A673 (cell line): ENCODE data around the gene TBKBP1. TPM values are rescaled to one million over a fixed set of nuclear protein-coding genes. Genes with fewer than 3 reads are reported as not detected.

Experiments used
- BruUV-seq: library from RNA; stranded (reverse); fragments of 400-500 nt; replicated peaks from 2 replicates; lab custom pipeline; 2021; lab: Mats Ljungman, UMichigan
- CTCF ChIA-PET: fragments of 300-600 bp; sonication (Branson Sonifier 250); formaldehyde crosslinking; loops from one replicate; lab custom pipeline; 2022; ENCODE audit warnings: antibody characterized with exemption; lab: Charles Lee
- POLR2A ChIA-PET: fragments of 300-600 bp; sonication (Branson Sonifier 250); formaldehyde crosslinking; loops from one replicate; lab custom pipeline; 2022; ENCODE audit warnings: antibody characterized with exemption; ENCODE audit not compliant: low non-redundant PET; lab: Charles Lee
- DNase-seq: peaks from one replicate; pipeline ENCODE4 v3.0.0-alpha.2; 2015; ENCODE audit warnings: low spot score
- H3K27ac ChIP-seq: fragments of 200-600 bp; sonication (generic); 2 replicates; pipeline ENCODE4 v1.5.1; 2016; ENCODE audit warnings: mixed run types, low read depth, mild to moderate bottlenecking, mixed read lengths, antibody characterized with exemption, low read length; ENCODE audit not compliant: poor library complexity, severe bottlenecking
- H3K27me3 ChIP-seq: fragments of 200-600 bp; sonication (generic); replicated peaks from 2 replicates; pipeline ENCODE4 v1.6.1; 2017; ENCODE audit warnings: mixed run types, low read depth, mild to moderate bottlenecking, mixed read lengths, antibody characterized with exemption, low read length; ENCODE audit not compliant: insufficient read depth, poor library complexity
- H3K36me3 ChIP-seq: fragments of 200-600 bp; sonication (generic); 2 replicates; pipeline ENCODE4 v1.6.1; 2016; ENCODE audit warnings: mixed run types, mild to moderate bottlenecking, mixed read lengths, antibody characterized with exemption, low read length; ENCODE audit not compliant: insufficient read depth, poor library complexity, severe bottlenecking
- H3K4me1 ChIP-seq: fragments of 200-600 bp; sonication (generic); 2 replicates; pipeline ENCODE4 v1.6.1; 2017; ENCODE audit warnings: mixed run types, mild to moderate bottlenecking, mixed read lengths, antibody characterized with exemption, low read length; ENCODE audit not compliant: insufficient read depth, poor library complexity, severe bottlenecking
- H3K4me3 ChIP-seq: fragments of 200-600 bp; sonication (generic); 2 replicates; pipeline ENCODE4 v1.5.1; 2016; ENCODE audit warnings: low read depth, mixed run types, mild to moderate bottlenecking, mixed read lengths, low read length; ENCODE audit not compliant: poor library complexity, severe bottlenecking
- H3K9me3 ChIP-seq: fragments of 200-600 bp; sonication (generic); 2 replicates; pipeline ENCODE4 v1.6.1; 2016; ENCODE audit warnings: mixed run types, low read depth, mild to moderate bottlenecking, mixed read lengths, antibody characterized with exemption, low read length; ENCODE audit not compliant: poor library complexity, severe bottlenecking
- CTCF ChIP-seq: fragments of 300-800, 200-600 bp; sonication (generic); conservative IDR thresholded peaks from 2 replicates; pipeline ENCODE4 v1.5.1; 2017; ENCODE audit warnings: low read depth, mild to moderate bottlenecking, antibody characterized with exemption, low read length, moderate library complexity, mixed read lengths
- EZH2 ChIP-seq: fragments of 200-600 bp; sonication (generic); IDR thresholded peaks from 2 replicates; pipeline ENCODE4 v1.6.1; 2017; ENCODE audit warnings: borderline replicate concordance, low read depth, mild to moderate bottlenecking, mixed read lengths, antibody characterized with exemption, low read length; ENCODE audit not compliant: poor library complexity, severe bottlenecking
- intact Hi-C: fragments of 100-400 bp; cut with micrococcal nuclease; formaldehyde crosslinking; loops from one replicate; pipeline ENCODE4 v1.10.0; 2022; ENCODE audit not compliant: unreplicated experiment
- total RNA-seq: library from RNA; stranded (reverse); gene quantifications from 2 replicates; pipeline ENCODE4 v1.2.3, GENCODE V29; 2021

TBKBP1 gene
- total RNA-seq, 1 experiment from 2014 or later: 21.1 TPM

DNA sequence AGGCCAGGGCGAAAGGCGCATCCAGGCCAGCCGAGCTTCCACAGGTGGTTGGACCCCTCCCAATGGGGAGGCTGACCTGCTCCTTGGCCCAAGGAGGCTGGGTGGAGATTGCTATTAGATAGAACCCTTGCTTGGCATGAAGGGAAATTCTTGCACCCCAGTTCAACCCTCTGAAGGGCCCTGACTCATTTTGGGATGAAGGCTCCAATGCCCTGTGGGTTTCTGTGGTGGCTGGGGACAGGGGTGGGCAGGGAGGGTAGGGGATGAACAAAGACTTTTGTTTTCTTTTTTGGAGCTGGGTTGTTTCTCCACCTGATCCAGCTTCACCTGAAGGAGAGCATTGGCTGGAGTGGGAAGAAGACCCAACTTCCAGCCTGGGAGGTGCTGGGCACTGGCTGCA, 22.4 kb downstream of the TBKBP1 start:
- intact Hi-C loops: no loop called here
- no peaks in the 10 kb centered on the region for H3K9me3 ChIP-seq
- ChIA-PET POLR2A (no interaction called here), CTCF (no interaction called here)
- DNase-seq: no peak
- H3K27ac ChIP-seq: no peak overlapping the region
- TF ChIP-seq EZH2 (no peak), CTCF (no peak)
- H3K36me3 ChIP-seq: no peaks in the 10 kb centered on the region
- no peak overlapping the region for H3K4me3 ChIP-seq
- no peaks in the 10 kb centered on the region for H3K27me3 ChIP-seq
- no TSS peak for BruUV-seq
- H3K4me1 ChIP-seq: no peaks in the 10 kb centered on the region

DNA sequence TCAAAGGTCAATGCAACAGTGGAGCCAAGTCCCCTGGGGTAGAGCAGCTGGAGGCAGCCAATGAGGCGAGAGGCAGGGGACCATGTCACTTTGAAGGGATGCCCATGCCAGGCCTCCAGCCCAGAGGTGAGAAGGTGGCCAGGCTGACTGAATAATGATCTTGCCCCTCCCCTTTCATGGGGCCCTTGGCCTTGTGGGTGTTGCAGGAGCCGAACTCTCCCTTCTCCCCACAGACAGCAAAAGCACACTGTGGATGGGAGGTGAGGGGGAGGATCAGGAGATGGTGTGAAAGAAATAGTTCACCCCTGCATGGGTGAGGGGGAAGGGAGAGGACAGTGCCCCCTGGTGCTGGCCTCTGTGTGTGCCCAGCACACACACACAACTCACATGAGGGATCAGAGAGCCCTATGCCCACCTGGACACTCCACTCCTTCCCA, 23.3 kb downstream of the TBKBP1 start:
- Histone ChIP-seq H3K36me3 (no peaks in the 10 kb centered on the region), H3K9me3 (no peaks in the 10 kb centered on the region), H3K27ac (no peak overlapping the region), H3K27me3 (no peaks in the 10 kb centered on the region), H3K4me3 (no peak overlapping the region), H3K4me1 (no peaks in the 10 kb centered on the region)
- TF ChIP-seq CTCF: 0 out of 2 replicates have a peak, but pooled peaks have one; percentile 17
- TF ChIP-seq EZH2: no peak
- no TSS peak for BruUV-seq
- no peak for DNase-seq
- intact Hi-C loops: no loop called here
- POLR2A ChIA-PET: no interaction called here
- CTCF ChIA-PET: no interaction called here

- TF ChIP-seq CTCF (no peak), EZH2 (no peak)
- BruUV-seq: no TSS peak
- no peak overlapping the region for H3K27ac ChIP-seq
- DNase-seq: no peak
- H3K9me3 ChIP-seq: no peaks in the 10 kb centered on the region
- intact Hi-C loops: no loop called here
- no peaks in the 10 kb centered on the region for H3K36me3 ChIP-seq
- POLR2A ChIA-PET: no interaction called here
- H3K27me3 ChIP-seq: no peaks in the 10 kb centered on the region
- no peak overlapping the region for H3K4me3 ChIP-seq
- H3K4me1 ChIP-seq: no peaks in the 10 kb centered on the region
- CTCF ChIA-PET: no interaction called here
These were observed 24.1 kb downstream of the TBKBP1 start for GRCh38 chr17:47717979-47718621.
